Measurements from ENCODE around the gene CSK.

The CSK gene

DNA sequence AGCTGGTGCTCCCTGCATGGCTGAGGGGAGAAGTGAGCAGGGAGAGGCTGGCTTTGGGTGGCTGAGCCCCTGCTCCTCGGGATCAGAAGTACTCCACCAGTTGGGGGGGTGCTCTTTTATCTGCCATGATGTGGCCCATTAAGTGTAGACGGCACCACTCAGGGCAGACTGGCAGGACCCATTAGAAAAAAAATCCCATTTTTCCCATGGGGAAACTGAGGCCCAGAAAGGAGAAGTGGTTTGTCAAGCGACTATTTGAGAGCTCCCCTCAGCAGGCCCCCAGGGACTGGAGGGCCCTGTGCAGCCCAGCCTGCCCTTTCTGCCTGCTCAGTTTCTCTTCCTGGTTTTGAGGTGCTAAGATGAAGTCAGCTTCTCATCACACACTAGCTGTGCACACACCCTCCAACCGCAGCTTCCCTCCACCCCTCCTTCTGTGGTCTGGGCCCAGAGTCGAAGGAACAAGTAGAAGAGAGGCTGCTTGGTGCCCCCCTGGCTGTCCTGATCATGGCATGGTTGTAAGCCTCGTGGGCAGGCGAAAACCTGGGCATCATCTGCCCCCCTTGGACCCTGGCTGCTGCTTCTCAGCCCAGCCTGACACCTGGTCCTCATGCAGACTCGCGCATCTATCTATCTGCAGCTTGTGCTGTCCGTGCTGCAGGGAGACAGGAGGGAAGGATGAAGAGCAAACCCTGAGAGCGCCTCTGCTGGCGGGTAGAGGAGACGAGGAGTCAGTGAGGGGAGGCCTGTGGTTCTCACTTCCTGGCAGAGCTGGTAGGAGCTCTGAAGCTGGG is 5.6 kb downstream of the CSK start:
- peak; percentile 85 for DNase-seq (ENCODE audit: low read depth)

- DNase-seq (ENCODE audit: low read depth), result no peak
These were observed 6.3 kb downstream of the CSK start for GRCh38 chr15:74788042-74788682.

DNA sequence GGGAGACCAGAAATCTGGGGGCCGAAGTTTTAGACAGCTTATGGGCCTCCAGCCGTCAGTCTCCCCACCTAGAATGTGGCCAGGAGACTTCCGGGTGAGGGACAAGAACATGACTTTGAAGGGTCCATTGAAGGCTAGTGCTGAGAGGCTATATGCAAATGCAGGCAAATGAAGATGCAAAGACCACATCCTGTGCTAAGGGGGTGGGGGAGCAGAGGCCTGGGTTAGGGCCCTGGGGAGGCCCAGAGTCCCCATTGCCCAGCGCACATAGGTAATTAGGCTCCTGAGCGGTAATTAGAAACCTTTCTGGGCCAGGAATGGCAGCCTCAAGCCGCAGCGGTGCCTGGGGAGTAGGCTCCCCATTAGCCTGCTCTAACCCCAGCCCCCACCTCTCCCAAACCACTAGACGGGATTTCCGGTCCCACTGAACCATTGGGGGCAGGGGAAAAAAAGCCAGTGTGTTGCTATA is 6.8 kb downstream of the CSK start:
- DNase-seq (ENCODE audit: low read depth), result no peak

GRCh38 chr15:74789171-74789631 is 7.3 kb downstream of the CSK start:
- no peak for DNase-seq (ENCODE audit: low read depth)

- DNase-seq (ENCODE audit: low read depth), result no peak
These were observed 7.8 kb downstream of the CSK start for GRCh38 chr15:74789741-74790079.

- DNase-seq (ENCODE audit: low read depth), result no peak
These were observed 8.4 kb downstream of the CSK start for GRCh38 chr15:74790080-74790916.

GRCh38 chr15:74791007-74791406 is 9.1 kb downstream of the CSK start:
- DNase-seq (ENCODE audit: low read depth), result no peak

DNA sequence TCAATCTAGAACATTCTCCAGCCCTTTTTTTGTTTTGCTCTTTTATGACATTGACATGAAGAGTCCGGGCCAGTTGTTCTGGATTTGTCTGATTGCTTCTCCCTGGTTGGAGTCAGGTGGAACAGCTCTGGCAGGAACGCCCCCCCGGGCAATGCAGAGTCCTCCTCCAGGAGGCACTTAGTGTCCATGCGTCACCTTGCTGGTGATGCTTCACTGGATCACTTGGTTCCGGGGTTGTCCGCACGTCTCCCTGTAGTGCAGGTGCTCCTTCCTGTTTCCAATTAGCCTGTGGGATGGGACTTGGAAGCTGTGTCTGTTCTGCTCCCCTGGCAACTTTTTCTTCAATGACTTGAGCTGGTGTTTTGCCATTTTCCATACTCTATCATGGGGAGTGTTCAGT is 9.8 kb downstream of the CSK start:
- DNase-seq (ENCODE audit: low read depth), result no peak

DNA sequence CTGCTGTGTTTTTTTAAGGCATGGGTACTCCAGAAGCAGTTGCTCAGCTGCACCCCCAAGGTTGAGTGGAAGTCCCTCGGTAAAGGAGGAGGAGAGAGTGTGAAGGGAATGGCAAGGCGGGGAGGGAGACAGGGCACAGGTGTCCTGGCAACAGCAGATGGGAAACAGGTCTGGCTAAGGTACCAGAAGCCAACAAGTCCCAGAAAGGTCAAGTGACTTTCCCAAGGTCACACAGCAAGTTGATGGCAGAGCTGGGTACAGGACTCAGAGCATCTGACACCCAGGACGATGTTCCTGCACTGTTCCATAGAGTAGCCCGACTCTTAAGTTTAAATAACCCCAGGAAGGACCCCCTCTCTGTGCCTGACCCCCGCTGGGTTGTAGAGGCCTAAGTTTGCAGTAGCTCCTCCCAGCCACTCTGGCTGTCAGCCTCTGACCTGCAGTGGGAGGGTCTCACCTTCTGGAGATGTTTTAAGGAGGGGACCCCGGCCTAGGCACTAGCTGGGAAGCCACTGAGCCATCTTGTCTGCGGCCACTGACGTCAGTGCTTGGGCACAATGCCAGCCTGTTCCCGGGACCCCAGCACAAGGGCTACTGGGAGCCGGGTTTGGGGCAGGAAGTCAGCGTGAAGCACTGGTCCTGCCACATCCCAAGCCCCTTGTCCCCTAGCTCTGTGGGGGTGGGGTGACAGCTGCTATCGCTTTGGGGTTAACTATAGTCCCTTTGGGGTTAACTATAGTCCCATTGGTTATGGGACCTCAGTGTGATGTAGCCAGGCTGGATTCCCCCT is 10.5 kb downstream of the CSK start:
- DNase-seq (ENCODE audit: low read depth), result no peak

DNA sequence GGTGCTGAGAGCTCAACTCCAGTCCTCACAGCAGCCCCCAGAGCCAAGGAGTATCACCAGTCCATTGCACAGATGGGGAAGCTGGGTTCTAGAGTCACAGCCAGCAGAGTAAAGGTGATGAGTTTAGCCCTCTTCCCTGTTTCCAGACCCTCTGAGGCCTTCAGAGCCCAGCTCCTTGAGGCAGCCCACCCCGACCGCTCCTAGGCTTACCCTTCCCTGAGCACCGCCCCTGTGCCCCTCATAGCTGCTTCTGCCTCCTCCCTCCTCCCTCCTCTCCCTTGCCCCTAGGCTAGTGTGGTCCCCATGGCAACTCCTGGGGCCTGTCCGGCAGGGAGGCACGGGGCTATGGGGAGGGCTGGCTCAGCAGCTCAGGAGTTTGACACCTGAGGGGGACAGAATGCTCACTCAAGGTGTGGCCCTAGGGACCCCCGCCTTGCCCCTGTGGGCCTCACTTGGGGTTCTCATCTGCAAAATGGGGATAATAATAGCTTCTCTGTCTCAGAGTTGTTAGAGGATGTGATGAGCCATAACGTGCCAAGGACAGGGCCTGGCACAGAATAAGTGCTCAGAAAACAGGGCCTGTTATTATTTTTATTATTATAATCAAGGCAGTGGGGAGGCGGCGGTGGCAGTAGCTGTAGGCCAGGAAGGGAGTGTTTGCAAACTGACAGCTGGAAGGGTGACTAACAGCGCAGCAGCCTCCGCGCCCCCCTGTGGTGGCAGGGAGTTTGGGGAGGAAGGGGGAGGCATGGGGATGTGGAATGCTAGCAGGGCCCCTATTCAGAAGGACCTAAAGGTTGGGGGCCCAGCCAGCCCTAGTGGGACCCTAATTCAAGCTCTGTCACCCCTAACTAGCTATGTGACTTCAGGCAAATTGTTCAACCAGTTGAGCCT is 11.5 kb downstream of the CSK start:
- peak; percentile 63 for DNase-seq (ENCODE audit: low read depth)

DNA sequence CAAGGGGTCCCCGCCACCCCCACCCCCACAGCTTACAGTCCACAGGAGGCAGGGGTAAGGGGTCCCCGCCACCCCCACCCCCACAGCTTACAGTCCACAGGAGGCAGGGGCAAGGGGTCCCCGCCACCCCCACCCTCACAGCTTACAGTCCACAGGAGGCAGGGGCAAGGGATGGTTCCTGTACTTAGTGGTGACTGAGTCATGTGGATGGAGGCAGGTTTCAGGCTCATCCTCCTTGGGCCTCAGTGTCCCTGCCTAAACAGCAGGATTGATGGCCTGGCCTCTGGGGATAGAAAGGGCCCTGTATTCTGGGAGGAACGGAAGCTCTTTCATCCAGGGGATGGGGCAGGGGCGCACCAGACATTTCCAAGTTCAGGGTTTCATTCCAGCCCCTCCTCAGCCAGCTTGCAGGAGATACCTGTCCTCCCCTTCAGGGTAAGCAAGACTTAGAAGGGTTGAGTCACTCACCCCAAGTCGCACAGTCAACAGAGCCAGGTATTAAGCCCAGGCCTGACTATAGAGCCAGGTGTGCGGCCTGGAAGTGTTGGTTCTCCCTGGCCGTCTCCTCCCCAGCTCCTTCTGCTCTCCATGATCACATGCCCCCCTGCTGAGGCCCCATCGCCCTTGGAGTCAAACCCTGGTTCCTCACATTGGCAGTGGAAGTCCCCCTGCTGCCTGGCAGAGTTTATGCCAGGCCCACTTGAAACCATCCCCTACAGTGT is 12.5 kb downstream of the CSK start:
- no peak for DNase-seq (ENCODE audit: low read depth)

DNA sequence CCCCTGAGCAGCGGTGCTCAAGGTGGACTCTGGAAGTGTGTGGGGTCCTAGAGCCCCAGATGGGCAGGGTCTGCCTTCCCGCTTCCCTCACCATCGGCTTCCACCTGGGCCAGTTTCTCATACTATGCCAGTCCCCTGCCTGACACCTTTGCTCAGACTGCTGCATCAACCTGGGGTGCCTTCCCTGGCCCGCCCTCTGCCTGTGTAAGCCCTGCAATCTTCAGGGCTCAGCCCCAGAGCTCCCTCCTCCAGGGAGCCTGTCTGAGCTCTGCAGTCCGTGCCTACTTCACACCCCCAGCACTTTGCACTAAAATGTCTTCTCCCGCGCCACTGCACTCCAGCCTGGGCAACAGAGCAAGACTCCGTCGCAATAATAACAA is 13.1 kb downstream of the CSK start:
- DNase-seq (ENCODE audit: low read depth), result no peak

- DNase-seq (ENCODE audit: low read depth), result no peak
These were observed 14.2 kb downstream of the CSK start for GRCh38 chr15:74795966-74796625.

DNA sequence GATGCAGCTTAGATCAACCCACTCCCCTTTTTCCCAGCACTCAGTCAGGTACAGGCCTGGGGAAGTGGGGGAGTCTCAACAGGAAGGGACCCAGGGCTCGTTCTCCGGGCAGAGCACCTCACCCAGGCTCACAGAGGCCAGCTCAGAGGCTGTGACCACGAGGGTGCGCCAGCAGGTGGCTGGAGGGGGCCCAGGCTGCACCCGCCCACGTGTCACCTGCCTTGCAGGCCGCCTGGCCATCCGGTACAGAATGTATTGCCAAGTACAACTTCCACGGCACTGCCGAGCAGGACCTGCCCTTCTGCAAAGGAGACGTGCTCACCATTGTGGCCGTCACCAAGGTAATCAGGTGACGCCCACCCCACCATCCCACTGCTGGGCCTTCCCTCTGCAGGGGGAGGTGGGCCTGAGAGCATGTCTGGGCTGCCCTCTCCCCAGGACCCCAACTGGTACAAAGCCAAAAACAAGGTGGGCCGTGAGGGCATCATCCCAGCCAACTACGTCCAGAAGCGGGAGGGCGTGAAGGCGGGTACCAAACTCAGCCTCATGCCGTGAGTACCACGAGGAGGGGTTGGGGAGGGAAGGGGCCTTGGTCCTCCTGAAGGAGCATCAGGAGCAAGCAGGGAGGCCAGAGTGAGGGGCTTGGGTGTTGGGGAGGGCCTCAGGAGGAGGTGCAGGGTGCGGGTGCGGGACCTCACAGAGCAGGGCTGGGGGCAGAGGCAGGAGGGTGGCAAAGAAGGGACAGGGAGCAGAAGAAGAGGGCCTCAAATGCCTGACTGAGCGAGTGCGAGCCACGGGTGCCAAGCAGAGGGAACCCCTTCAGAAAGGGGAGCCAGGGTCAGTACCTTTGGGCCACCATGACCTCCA is 16.7 kb downstream of the CSK start:
- DNase-seq (ENCODE audit: low read depth), result no peak

- DNase-seq (ENCODE audit: low read depth), result no peak
These were observed 17.5 kb downstream of the CSK start for GRCh38 chr15:74799255-74799855.

GRCh38 chr15:74799856-74800558 is 18.1 kb downstream of the CSK start:
- DNase-seq (ENCODE audit: low read depth), result peak; percentile 75

DNA sequence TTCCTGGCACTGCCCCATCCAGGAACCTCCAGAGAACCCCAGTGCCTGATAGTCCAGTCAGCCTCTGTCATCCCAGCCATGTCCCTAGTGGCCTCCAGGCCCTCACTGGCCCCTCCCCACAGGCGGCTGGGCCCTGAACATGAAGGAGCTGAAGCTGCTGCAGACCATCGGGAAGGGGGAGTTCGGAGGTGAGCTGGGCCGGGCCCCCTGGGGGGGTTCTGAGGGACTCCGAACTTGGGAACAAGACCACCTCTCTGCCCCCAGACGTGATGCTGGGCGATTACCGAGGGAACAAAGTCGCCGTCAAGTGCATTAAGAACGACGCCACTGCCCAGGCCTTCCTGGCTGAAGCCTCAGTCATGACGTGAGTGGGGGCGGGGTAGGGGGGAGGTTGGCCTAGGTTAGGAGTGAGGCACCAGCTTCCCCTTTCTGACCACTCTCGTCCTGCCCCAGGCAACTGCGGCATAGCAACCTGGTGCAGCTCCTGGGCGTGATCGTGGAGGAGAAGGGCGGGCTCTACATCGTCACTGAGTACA is 18.7 kb downstream of the CSK start:
- no peak for DNase-seq (ENCODE audit: low read depth)
